H1 (cell line): Measurements from ENCODE around the gene ARID5A. TPM values are rescaled to one million over a fixed set of nuclear protein-coding genes. Genes with fewer than 3 reads are reported as not detected.

Experiments used
- CTCF ChIA-PET: fragments of 300-600 bp; sonication (Branson Sonifier 250); formaldehyde crosslinking; loops from one replicate; lab custom pipeline; 2021; ENCODE audit not compliant: partially characterized antibody; lab: Charles Lee
- POLR2A ChIA-PET: fragments of 300-600 bp; sonication (Branson Sonifier 250); formaldehyde crosslinking; loops from one replicate; lab custom pipeline; 2021; ENCODE audit warnings: inconsistent platforms; ENCODE audit not compliant: partially characterized antibody; lab: Charles Lee
- DNase-seq, 2 experiments: peaks; one replicate each; pipeline versions ENCODE4 v3.0.0 to v3.0.0-alpha.2; 2010 to 2022; ENCODE audit warnings: low spot score in 2 of 2, low read depth in 1 of 2, mixed read lengths in 1 of 2
- FAIRE-seq: peaks from 2 replicates; lab custom pipeline; 2011; peaks lifted over from hg19 to GRCh38; lab: Jason Lieb, UNC
- H2AFZ ChIP-seq: 2 replicates; pipeline ENCODE4 v1.8.1; 2012; ENCODE audit warnings: low read length, inconsistent platforms
- H2AK5ac ChIP-seq: 2 replicates; pipeline ENCODE4 v1.6.1; 2013; ENCODE audit warnings: low read depth, low read length
- H2BK120ac ChIP-seq: replicated peaks from 2 replicates; pipeline ENCODE3; 2013; ENCODE audit warnings: low read depth, low read length, inconsistent platforms
- H2BK12ac ChIP-seq: 2 replicates; pipeline ENCODE4 v1.6.1; 2013; ENCODE audit warnings: low read depth, low read length
- H2BK15ac ChIP-seq: 2 replicates; pipeline ENCODE4 v1.6.1; 2013; ENCODE audit warnings: low read length
- H2BK20ac ChIP-seq: 2 replicates; pipeline ENCODE4 v1.6.1; 2013; ENCODE audit warnings: low read length
- H2BK5ac ChIP-seq: 2 replicates; pipeline ENCODE4 v1.6.1; 2013; ENCODE audit warnings: low read depth, low read length
- H3K14ac ChIP-seq: 2 replicates; pipeline ENCODE4 v1.6.1; 2013; ENCODE audit warnings: inconsistent platforms; ENCODE audit not compliant: insufficient read length
- H3K18ac ChIP-seq: 2 replicates; pipeline ENCODE4 v1.6.1; 2013; ENCODE audit warnings: low read length; ENCODE audit errors: extremely low read depth
- H3K23ac ChIP-seq: 2 replicates; pipeline ENCODE4 v1.6.1; 2013; ENCODE audit warnings: inconsistent platforms; ENCODE audit not compliant: insufficient read length
- H3K23me2 ChIP-seq: 2 replicates; pipeline ENCODE4 v1.6.1; 2013; ENCODE audit warnings: low read depth, low read length
- H3K27ac ChIP-seq: 2 replicates; pipeline ENCODE4 v1.6.1; 2011; ENCODE audit warnings: low read depth, low read length, inconsistent platforms
- H3K27me3 ChIP-seq, 4 experiments: replicated peaks in 1 of 4; 1 replicate in 1 of 4; 2 replicates in 3 of 4; pipeline versions ENCODE4 v1.6.1 to v1.8.1; 2011 to 2013; ENCODE audit warnings: low read length in 3 of 4, mild to moderate bottlenecking in 3 of 4, inconsistent platforms in 2 of 4, mixed read lengths in 2 of 4, moderate library complexity in 1 of 4; ENCODE audit not compliant: control insufficient read depth in 3 of 4, insufficient read depth in 3 of 4; ENCODE audit errors: extremely low read depth in 1 of 4
- H3K36me3 ChIP-seq, 4 experiments: 2 replicates each; pipeline versions ENCODE4 v1.6.1 to v1.8.1; 2011 to 2013; ENCODE audit warnings: mild to moderate bottlenecking in 4 of 4, low read length in 3 of 4, moderate library complexity in 2 of 4, control low read depth in 1 of 4, inconsistent platforms in 1 of 4; ENCODE audit not compliant: insufficient read depth in 4 of 4, control insufficient read depth in 2 of 4
- H3K4ac ChIP-seq: replicated peaks from 2 replicates; pipeline ENCODE3; 2013; ENCODE audit warnings: low read length, low read depth, mixed read lengths, inconsistent platforms; ENCODE audit not compliant: insufficient read length
- H3K4me1 ChIP-seq, 4 experiments: replicated peaks in 1 of 4; 1 replicate in 1 of 4; 2 replicates in 3 of 4; pipeline versions ENCODE4 v1.6.1 to v1.8.1; 2011 to 2013; ENCODE audit warnings: low read length in 3 of 4, inconsistent platforms in 2 of 4, mixed read lengths in 1 of 4; ENCODE audit not compliant: insufficient read depth in 4 of 4, control insufficient read depth in 3 of 4
- H3K4me2 ChIP-seq, 2 experiments: 2 replicates each; pipeline versions ENCODE4 v1.6.1 to v1.8.1; 2011 to 2013; ENCODE audit warnings: low read depth in 2 of 2, low read length in 2 of 2, control low read depth in 1 of 2, inconsistent platforms in 1 of 2, mild to moderate bottlenecking in 1 of 2; ENCODE audit not compliant: insufficient read depth in 1 of 2
- H3K4me3 ChIP-seq, 4 experiments: fragments of 200-600, 300-600 bp in 1 of 4; sonication (generic), shearing (Covaris generic), sonication (Bioruptor Twin) in 1 of 4; 2 replicates each; pipeline versions ENCODE4 v1.5.1 to v1.8.1; 2011 to 2016; ENCODE audit warnings: low read length in 4 of 4, low read depth in 3 of 4, control low read depth in 2 of 4, inconsistent platforms in 2 of 4, mild to moderate bottlenecking in 2 of 4, mixed read lengths in 1 of 4, moderate library complexity in 1 of 4; ENCODE audit not compliant: insufficient read depth in 2 of 4; ENCODE audit errors: extremely low read depth in 1 of 4
- H3K56ac ChIP-seq: replicated peaks from 2 replicates; pipeline ENCODE3; 2013; ENCODE audit warnings: low read depth, mild to moderate bottlenecking, mixed read lengths, low read length, inconsistent platforms; ENCODE audit not compliant: insufficient read length
- H3K79me1 ChIP-seq: 2 replicates; pipeline ENCODE4 v1.6.1; 2013; ENCODE audit warnings: low read depth, low read length, control low read depth
- H3K79me2 ChIP-seq, 2 experiments: 2 replicates each; pipeline versions ENCODE4 v1.6.1 to v1.8.1; 2012 to 2013; ENCODE audit warnings: low read length in 2 of 2, mild to moderate bottlenecking in 2 of 2, inconsistent platforms in 1 of 2; ENCODE audit not compliant: insufficient read depth in 2 of 2, control insufficient read depth in 1 of 2
- H3K9ac ChIP-seq, 4 experiments: replicated peaks in 1 of 4; 1 replicate in 1 of 4; 2 replicates in 3 of 4; pipeline versions ENCODE4 v1.6.1 to v1.8.1; 2011 to 2013; ENCODE audit warnings: low read depth in 3 of 4, low read length in 3 of 4, control low read depth in 2 of 4, mild to moderate bottlenecking in 2 of 4, moderate library complexity in 2 of 4, inconsistent platforms in 1 of 4; ENCODE audit errors: extremely low read depth in 1 of 4
- H3K9me3 ChIP-seq, 2 experiments: 2 replicates each; pipeline versions ENCODE4 v1.6.1 to v1.8.1; 2012 to 2013; ENCODE audit warnings: mild to moderate bottlenecking in 2 of 2, moderate library complexity in 2 of 2, control low read depth in 1 of 2, inconsistent platforms in 1 of 2, low read depth in 1 of 2, low read length in 1 of 2, mixed read lengths in 1 of 2; ENCODE audit not compliant: insufficient read depth in 2 of 2
- H4K20me1 ChIP-seq, 2 experiments: replicated peaks in 1 of 2; 2 replicates each; pipeline versions ENCODE3 to v1.8.1; 2011 to 2013; ENCODE audit warnings: inconsistent platforms in 2 of 2, low read length in 2 of 2, mild to moderate bottlenecking in 1 of 2; ENCODE audit not compliant: insufficient read depth in 2 of 2, control insufficient read depth in 1 of 2
- H4K5ac ChIP-seq: 2 replicates; pipeline ENCODE4 v1.6.1; 2013; ENCODE audit warnings: low read length, low read depth, mixed read lengths, inconsistent platforms; ENCODE audit not compliant: insufficient read length
- H4K8ac ChIP-seq: 2 replicates; pipeline ENCODE4 v1.8.0; 2013; ENCODE audit warnings: mild to moderate bottlenecking, moderate library complexity, low read length, inconsistent platforms; ENCODE audit not compliant: insufficient read depth; ENCODE audit errors: extremely low read depth
- H4K91ac ChIP-seq: replicated peaks from 2 replicates; pipeline ENCODE3; 2013; ENCODE audit warnings: low read length, mixed read lengths, inconsistent platforms; ENCODE audit not compliant: insufficient read length
- BCL11A ChIP-seq, 2 experiments: IDR thresholded peaks; one replicate each; pipeline ENCODE4 v1.6.1; 2011; ENCODE audit warnings: low read depth in 2 of 2, low read length in 2 of 2, mild to moderate bottlenecking in 2 of 2
- CREB1 ChIP-seq: IDR thresholded peaks from 2 replicates; pipeline ENCODE4 v1.6.1; 2012; ENCODE audit warnings: inconsistent platforms
- GABPA ChIP-seq: IDR thresholded peaks from 2 replicates; pipeline ENCODE4 v1.6.1; 2011; ENCODE audit warnings: mild to moderate bottlenecking, low read length, moderate library complexity, borderline replicate concordance; ENCODE audit not compliant: insufficient read depth
- JUN ChIP-seq: IDR thresholded peaks from 2 replicates; pipeline ENCODE4 v1.6.1; 2011; ENCODE audit warnings: low read depth, mild to moderate bottlenecking, improper control_type of control experiment, low read length
- NRF1 ChIP-seq: IDR thresholded peaks from 2 replicates; pipeline ENCODE4 v1.6.1; 2011; ENCODE audit warnings: mild to moderate bottlenecking, low read depth, low read length, improper control_type of control experiment
- POLR2AphosphoS5 ChIP-seq: IDR thresholded peaks from 2 replicates; pipeline ENCODE4 v1.6.1; 2011; ENCODE audit warnings: low read depth, low read length
- SIN3A ChIP-seq, 2 experiments: IDR thresholded peaks in 1 of 2; conservative IDR thresholded peaks in 1 of 2; 2 replicates each; pipeline ENCODE4 v1.6.1; 2011 to 2012; ENCODE audit warnings: low read length in 2 of 2, improper control_type of control experiment in 1 of 2, low read depth in 1 of 2, mild to moderate bottlenecking in 1 of 2
- SP1 ChIP-seq: IDR thresholded peaks from 2 replicates; pipeline ENCODE4 v1.6.1; 2011; ENCODE audit warnings: low read depth, low read length
- SRF ChIP-seq: IDR thresholded peaks from 2 replicates; pipeline ENCODE4 v1.6.1; 2011; ENCODE audit warnings: mild to moderate bottlenecking, low read depth, low read length, moderate library complexity
- TAF7 ChIP-seq: optimal IDR thresholded peaks from 2 replicates; pipeline ENCODE3; 2011; ENCODE audit warnings: low read depth, mild to moderate bottlenecking, inconsistent platforms, low read length, moderate library complexity, borderline replicate concordance
- TBP ChIP-seq: IDR thresholded peaks from 2 replicates; pipeline ENCODE4 v1.6.1; 2011; ENCODE audit warnings: low read depth, low read length, improper control_type of control experiment
- TCF12 ChIP-seq: IDR thresholded peaks from 2 replicates; pipeline ENCODE4 v1.6.1; 2011; ENCODE audit warnings: low read depth, mild to moderate bottlenecking, low read length
- WGBS, 2 experiments: shearing (Covaris generic) in 1 of 2; methylation state at CpG; one replicate each; pipeline versions ENCODE4 v1.1.6 to v1.1.7; 2013 to 2015; ENCODE audit warnings: low lambda C conversion rate in 2 of 2, mixed read lengths in 2 of 2, inconsistent platforms in 1 of 2, low coverage in 1 of 2, missing lambda C conversion rate in 1 of 2; ENCODE audit not compliant: insufficient replicate concordance in 2 of 2, insufficient coverage in 1 of 2, insufficient read length in 1 of 2; ENCODE audit errors: extremely low coverage in 1 of 2, missing lambda C conversion rate in 1 of 2; 5-methylcytosine and 5-hydroxymethylcytosine counted together
- polyA plus RNA-seq, 7 experiments: library from polyadenylated mRNA; depleted of rRNA in 3 of 7; stranded (reverse) in 5 of 7; unstranded in 2 of 7; fragments of >200 nt in 5 of 7; fragments of 200-250 nt in 2 of 7; gene quantifications; 1 replicate in 5 of 7; 2 replicates in 1 of 7; 4 replicates in 1 of 7; pipeline versions ENCODE4 v1.2.1 to v1.2.3, GENCODE V29; 2011 to 2013; ENCODE audit warnings: missing spikeins in 2 of 7, mixed read lengths in 2 of 7
- total RNA-seq: library from RNA; stranded (reverse); fragmentation: NEBNext Ultra II Directional; extraction: Animal tissue kit (Norgen Biotek cat#: 25700); gene quantifications from 2 replicates; pipeline ENCODE4 v1.2.1, GENCODE V29; 2021
- TF ChIP-seq, protein P1 (sequence below), 3 experiments: IDR thresholded peaks; 1 replicate in 2 of 3; 2 replicates in 1 of 3; pipeline versions ENCODE4 v1.5.1 to v1.6.1; 2011; ENCODE audit warnings: low read length in 3 of 3, mild to moderate bottlenecking in 3 of 3, inconsistent platforms in 2 of 3, low read depth in 1 of 3, moderate library complexity in 1 of 3; ENCODE audit not compliant: insufficient read depth in 1 of 3; ENCODE audit errors: control extremely low read depth in 1 of 3

Gene ARID5A
- total and polyA plus RNA-seq, 2 of the 8 experiments (the other 6 are each of a cell fraction or from before 2014, with no cell fraction given) = 3.3 to 5.3 TPM

DNA sequence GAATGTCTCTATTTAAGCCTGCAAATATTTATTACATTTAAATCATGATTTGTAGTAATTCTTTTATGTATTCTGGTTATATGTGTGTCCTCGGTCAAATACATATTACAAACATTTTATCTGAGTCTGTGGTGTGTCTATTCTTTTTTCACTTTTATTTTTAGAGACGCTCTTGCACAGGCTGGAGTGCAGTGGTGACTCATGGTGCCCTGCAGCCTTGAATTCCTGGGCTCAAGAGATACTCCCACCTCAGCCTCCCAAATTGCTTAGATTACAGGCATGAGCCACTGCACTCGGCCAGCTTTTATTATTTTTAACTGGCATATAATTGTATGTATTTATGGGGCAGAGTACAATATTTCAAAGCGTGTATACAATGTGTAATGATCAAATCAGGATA, 47.5 kb downstream of the ARID5A start:
- H4K8ac ChIP-seq = no peak overlapping the region
- H3K36me3 ChIP-seq = no peaks in the 10 kb centered on the region
- no peak overlapping the region for H3K23ac ChIP-seq
- no peaks in the 10 kb centered on the region for H3K9me3 ChIP-seq
- no peaks in the 10 kb centered on the region for H4K20me1 ChIP-seq
- CTCF ChIA-PET = interaction anchor here (1.5 kb wide), 1 partner anchor 34 kb away, joined by 7 read pairs; no protein-coding TSS in a partner anchor
- FAIRE-seq = no peak
- DNase-seq = no peak
- no peaks in the 10 kb centered on the region for H3K4me1 ChIP-seq
- TF ChIP-seq TBP = no peak
- no peak for TF ChIP-seq POLR2AphosphoS5
- no peak for TF ChIP-seq SIN3A (conservative IDR thresholded peaks at IDR 0.05 in 1 of 2, IDR thresholded peaks at IDR 0.05 in 1 of 2; ENCODE audit: low read depth in 1 of 2, low read length in 2 of 2)
- no peak for TF ChIP-seq TAF7
- no peak for TF ChIP-seq CREB1
- TF ChIP-seq NRF1 = no peak
- TF ChIP-seq JUN = no peak
- TF ChIP-seq TCF12 = no peak
- TF ChIP-seq, protein P1, sequence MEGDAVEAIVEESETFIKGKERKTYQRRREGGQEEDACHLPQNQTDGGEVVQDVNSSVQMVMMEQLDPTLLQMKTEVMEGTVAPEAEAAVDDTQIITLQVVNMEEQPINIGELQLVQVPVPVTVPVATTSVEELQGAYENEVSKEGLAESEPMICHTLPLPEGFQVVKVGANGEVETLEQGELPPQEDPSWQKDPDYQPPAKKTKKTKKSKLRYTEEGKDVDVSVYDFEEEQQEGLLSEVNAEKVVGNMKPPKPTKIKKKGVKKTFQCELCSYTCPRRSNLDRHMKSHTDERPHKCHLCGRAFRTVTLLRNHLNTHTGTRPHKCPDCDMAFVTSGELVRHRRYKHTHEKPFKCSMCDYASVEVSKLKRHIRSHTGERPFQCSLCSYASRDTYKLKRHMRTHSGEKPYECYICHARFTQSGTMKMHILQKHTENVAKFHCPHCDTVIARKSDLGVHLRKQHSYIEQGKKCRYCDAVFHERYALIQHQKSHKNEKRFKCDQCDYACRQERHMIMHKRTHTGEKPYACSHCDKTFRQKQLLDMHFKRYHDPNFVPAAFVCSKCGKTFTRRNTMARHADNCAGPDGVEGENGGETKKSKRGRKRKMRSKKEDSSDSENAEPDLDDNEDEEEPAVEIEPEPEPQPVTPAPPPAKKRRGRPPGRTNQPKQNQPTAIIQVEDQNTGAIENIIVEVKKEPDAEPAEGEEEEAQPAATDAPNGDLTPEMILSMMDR (IDR thresholded peaks at IDR 0.05; ENCODE audit: control extremely low read depth in 1 of 3, insufficient read depth in 1 of 3, low read depth in 1 of 3, low read length in 3 of 3) = no peak
- TF ChIP-seq BCL11A (IDR thresholded peaks at IDR 0.05; ENCODE audit: low read depth in 2 of 2, low read length in 2 of 2) = no peak
- TF ChIP-seq SP1 = no peak
- no peak for TF ChIP-seq GABPA
- no peak for TF ChIP-seq SRF
- TF ChIP-seq, all 59 proteins: peak for 0
- H3K23me2 ChIP-seq = no peaks in the 10 kb centered on the region
- H2AFZ ChIP-seq = no peak overlapping the region
- no peak overlapping the region for H2BK5ac ChIP-seq
- POLR2A ChIA-PET = no interaction called here
- no peak overlapping the region for H3K4ac ChIP-seq
- H3K27me3 ChIP-seq = no peaks in the 10 kb centered on the region
- H2BK120ac ChIP-seq = no peak overlapping the region
- no peak overlapping the region for H2BK12ac ChIP-seq
- no peak overlapping the region for H2AK5ac ChIP-seq
- no peak overlapping the region for H2BK15ac ChIP-seq
- H3K79me2 ChIP-seq = no peaks in the 10 kb centered on the region
- H3K9ac ChIP-seq = no peak overlapping the region
- H2BK20ac ChIP-seq = no peak overlapping the region
- H3K79me1 ChIP-seq = no peaks in the 10 kb centered on the region
- no peak overlapping the region for H3K18ac ChIP-seq
- WGBS, 2 experiments = 88% methylated on average over 4 of the region's 4 CpGs; no CpG with 5 or more reads in 1 of the 2 experiments
- H3K27ac ChIP-seq = no peak overlapping the region
- no peak overlapping the region for H3K56ac ChIP-seq
- no peak overlapping the region for H3K4me2 ChIP-seq
- no peak overlapping the region for H3K14ac ChIP-seq
- no peak overlapping the region for H3K4me3 ChIP-seq
- no peak overlapping the region for H4K91ac ChIP-seq
- H4K5ac ChIP-seq = no peak overlapping the region
